Measurements from ENCODE around the gene HSBP1.

HSBP1 gene

DNA sequence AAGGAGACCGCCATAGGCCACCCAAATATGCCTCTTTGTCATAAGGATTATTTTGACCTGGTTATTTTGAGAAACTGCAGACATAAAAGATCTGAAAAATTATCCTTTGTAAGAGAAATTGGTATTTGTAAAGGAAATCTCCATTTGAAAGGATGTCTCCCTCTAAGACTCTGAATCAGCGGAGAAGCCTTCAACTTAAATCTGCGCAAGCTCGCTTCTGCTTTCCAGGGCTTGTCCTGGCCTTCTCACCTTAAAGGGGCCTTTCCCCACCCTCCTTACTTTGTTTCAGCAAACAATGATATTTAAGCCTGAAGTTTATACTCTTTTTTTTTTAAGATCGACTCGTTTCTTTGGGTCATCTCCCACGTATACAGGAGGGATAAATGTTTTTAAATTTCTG is 34.5 kb downstream of the HSBP1 start:
- DNase-seq: no peak

DNA sequence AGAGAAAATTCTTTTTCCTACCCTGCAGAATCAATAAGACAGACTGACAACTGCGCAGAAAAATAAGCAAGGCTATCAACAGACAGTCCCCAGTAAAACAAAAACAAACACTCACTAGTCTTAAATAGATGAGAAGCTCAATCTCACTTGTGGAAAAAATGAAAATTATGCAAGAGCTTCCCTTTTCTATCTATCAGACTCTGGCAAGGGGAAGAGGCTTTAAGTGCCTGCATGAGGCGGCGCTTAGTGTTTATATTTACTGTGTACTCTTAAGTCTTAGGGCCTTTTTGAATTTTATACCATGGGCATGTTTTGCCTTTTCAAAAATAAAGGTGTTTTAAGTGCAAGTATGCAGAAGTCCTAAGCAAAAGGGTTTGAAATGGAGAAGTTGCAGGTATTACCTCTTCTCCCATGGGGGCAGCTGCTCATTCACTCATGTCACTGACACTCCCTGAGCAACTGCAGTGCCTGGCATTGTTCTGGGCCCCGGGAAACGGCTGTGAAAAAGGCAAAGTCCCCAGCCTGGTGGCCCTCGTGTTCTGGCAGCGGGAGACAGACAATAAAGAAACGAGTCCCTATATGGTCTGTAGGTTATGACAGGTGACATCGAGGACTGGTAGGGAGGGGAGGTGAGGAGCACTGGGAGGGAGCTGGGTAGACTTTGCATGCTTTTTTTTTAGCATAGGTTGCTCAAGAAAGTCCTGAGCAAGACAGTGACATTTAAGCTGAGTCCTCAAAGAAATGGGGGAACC is 35.2 kb downstream of the HSBP1 start:
- DNase-seq: no peak

DNA sequence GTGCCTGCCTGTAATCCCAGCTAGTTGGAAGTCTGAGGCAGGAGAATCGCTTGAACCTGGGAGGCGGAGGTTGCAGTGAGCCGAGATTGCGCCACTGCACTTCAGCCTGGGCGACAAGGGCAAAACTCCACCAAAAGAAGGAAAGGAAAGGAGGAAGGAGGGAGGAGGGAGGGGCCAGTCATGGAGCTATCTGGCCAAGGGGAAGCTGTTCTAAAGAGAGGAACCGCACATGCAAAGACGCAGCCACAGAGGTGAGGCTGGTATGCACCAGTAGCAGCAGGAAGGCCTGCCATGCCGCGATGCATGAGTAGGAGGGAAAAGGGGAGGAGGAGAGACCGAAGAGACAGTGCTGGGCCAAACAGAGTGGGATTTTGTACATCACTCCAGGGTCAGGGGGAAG is 35.9 kb downstream of the HSBP1 start:
- DNase-seq: no peak

DNA sequence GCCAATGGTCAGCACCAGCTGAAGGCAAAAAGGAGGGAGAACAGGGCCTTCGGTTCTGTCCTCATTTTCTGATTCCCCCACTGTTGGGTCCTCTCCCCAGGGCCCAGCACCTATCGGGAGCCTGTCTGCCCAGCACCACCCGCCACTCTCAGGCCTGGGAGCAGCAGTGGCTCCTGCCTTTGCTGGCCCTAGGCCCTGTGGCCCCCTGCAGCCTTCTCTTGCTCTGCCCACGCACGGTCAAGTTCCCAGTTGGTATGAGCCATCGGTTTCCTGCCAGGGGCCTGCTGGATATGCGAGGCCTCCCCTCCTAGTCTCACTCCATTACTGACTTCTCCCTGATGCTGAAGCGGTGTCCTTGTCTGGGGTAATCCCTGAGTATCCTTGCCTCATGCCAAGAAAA is 37.5 kb downstream of the HSBP1 start:
- DNase-seq: no peak

DNA sequence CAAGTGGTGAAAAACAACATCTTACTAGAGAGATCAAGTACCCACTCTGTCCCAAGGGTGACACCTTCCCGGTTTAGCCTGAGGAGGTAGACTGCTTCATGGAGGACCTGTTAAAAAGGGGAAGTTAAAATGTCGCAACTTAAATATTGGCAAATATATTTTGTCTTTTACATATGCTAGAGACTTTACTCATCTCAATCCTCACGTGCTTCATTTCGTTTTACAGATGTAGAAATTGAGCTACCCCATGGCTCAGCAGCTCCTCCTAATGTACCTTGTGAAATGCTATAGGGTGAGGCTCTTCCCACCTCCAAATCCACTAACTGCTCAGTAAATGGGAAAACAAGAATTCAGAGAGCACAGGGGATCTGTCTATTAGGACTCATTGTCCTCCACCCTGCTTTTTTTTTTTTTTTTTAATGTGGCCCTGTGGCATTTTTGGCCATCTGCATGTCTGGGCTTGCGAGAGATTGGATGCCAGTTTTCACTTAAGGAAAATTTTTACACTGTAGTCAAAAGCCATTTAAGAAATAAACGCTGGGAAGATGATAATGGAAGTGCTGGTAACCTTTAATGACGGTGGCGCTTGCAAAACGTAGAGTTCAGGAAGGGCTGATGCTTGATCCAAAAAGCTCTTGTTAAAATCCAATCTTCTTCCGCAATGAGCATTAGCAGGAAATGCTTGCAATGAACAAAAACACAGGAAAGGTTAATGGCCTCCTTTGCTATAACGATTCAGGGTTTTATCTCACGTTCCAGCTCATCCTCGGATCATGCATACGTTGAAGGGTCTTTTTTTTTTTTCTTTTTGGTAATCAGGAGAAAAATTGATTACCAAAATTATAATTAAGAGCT is 39.8 kb downstream of the HSBP1 start:
- no peak for DNase-seq

DNA sequence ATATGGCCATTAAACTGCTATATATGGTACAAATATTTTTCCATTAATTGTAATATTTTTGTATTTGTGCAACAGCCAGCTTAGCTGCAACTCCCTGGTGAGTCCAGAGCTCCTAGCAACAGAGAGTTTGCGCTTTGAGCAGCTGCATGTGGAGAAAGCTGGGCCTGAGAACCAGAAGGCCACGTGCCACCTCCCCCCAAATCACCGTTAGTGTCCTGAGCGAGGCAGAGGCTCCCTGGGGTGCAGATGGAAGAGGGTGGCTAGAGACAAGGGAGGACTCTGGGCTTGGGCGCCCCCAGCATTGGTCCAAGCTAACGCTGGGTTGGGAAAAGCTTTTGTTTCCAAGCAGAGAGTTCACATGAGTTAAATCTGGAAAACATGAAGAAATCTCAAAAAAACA is 41.6 kb downstream of the HSBP1 start:
- no peak for DNase-seq

DNA sequence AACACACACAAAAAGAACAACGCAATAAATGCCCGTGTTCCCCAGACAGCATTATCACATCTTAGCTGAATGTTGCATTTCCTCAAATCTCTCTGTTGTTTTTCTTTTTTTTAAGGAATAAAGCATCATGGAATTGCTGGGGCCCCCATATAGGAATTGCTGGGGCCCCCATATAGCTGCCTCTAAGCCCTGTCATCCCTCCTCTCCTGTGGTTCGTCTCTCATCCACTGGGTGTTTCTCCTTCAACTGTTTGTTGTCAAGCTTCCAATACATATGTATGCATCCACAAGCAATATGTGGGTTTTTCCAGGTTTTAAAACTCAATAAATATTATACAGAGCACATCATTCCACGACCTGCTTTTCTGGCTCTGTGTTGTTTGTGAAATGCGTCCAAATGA is 43.2 kb downstream of the HSBP1 start:
- no peak for DNase-seq

DNA sequence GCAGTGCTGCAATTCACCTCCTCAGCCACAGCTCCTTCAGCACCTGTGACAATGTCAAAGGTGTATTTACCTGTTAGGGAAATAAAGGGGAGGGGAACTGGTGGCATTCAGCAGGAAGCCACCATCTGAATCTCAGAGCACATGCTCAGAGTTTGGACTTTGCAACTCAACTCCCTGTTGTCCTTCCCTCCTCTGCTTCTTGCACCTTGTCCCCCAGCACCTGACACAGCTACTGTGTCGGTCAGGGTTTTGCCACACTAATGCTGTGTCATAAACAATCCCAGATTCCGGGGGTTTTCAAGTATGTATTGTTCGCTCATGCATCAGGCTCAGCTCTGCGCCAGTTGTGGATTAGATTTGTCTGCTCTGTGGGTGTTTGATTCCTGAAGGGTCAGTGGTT is 43.7 kb downstream of the HSBP1 start:
- DNase-seq: no peak

DNA sequence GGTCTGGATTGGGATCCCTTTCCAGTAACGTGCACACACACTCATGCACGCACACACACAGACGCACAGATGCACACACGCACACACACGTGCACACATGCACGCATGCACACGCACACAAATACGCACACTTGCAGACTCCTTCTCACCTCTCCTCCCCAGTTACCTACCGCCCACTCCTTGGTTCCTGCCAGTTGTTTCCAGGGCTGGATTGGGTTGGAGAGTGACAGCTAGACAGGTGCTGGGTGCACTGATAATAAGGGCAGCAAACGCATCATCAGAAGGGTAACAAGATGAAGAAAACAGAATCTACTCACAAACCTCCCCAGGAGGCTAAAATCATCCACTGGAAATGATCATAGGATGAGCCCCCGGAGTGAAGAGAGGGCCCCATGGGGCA is 45.0 kb downstream of the HSBP1 start:
- no peak for DNase-seq

DNA sequence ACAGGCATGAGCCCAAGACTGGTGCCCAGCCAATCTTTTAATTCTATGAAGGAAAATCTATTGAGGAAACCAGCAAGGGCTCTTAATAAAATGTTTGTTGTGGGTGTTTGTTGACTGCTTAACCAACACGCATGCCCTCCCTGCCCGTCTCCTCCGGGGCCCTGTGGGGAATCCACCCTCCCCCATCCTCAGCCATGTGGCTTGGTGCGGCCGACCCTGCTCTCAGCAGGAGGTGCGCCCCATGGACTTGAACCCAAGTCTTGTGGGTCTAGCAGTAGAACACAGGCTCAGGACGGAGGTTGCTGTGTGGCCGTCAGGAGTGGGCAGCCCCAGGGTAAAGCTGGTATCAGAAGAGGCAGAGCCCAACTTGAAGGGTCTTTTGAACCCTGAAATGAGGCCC is 46.1 kb downstream of the HSBP1 start:
- DNase-seq: no peak

DNA sequence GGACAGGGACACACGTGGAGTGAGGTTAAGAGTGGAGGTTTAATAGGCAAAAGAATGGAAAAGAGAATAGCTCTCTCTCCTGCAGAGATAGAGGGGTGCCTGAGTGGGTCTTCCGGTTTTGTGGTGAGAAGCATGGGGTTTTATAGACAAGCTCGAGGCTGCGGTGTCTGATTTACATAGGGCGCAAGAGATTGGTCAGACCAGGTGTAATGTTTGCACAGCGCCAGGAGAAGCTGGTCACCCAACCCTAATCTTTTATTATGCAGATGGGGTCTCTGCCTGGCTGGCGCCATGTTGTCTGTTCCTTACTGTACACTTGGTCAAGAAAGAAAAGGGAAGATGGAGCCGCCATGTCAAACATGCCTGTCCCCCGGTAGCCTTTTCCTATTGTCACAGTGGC is 46.6 kb downstream of the HSBP1 start:
- DNase-seq: no peak

DNA sequence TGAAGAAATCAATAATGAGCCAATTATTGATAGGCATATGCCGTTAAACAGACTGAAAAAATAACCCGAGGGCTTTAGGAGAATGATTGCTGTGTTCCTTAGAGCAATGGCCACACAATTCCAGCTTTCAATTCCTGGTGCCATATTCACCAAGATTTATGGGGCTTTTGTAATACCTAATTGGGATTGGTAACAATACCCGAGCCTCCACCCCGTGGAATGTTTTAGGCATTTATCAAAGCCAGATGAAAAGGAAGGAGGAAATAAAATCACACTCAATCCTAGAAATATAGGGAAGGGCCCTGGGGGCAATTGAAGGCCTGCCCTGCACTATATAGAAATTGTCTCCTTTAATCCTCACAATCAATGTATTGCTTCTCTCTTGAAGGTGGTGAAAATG is 49.0 kb downstream of the HSBP1 start:
- DNase-seq: no peak

DNA sequence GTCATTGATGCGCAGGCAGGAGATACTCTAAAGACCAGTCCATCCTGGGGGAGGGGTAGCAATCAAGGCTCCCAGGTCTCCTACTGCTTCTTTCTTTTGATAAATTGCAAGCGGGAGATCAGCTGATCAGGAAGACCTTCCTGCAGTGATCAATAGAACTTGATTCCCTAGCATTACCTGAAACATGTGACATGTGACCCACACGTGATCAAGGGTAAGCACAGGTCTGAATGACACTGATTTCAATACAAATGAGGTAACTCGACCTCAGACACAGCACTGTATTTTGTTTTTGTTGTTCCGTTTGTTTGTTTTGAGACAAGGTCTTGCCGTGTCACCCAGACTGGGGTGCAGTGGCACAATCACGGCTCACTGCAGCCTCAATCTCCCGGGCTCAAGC is 51.5 kb downstream of the HSBP1 start:
- DNase-seq: no peak

DNA sequence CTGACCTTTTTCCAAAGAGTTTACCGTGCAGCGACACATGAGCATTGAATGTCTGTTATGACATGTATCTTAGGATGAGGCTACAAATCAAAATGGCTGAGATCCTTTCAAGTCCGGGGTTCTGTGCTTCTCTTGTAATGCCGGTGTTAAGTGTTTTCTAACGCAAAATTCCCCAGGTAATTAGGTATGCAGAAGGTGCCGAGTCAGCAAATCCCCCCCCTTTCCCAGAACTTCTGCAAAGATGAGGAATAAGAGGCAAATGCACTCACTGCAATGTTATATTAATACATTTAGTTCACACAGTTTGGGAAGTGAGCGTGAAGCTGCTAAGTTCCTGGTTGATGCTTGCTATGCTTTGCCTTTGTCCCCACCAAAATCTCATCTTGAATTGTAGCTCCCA is 54.9 kb downstream of the HSBP1 start:
- DNase-seq: no peak

DNA sequence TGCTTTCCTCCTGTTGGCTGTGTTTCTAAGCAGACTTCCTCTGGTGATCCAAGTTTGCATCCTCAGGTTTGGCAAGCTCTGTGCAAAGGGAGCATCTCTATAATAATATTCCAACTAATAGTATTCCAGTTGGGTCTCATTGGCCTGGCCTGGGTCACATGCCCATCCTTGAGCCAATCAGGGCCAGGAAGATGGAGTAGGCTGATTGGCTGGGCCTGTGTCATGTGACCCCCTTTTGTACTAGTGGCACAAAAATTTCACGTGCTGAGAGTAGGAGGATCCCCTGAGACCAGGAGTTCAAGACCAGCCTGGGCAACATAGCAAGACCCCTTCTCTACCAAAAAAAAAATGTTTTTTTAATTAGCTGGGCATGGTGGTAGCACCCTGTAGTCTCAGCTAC is 55.9 kb downstream of the HSBP1 start:
- no peak for DNase-seq
